Liver (tissue), 9 donors: ENCODE data around the gene BBS4. TPM values are rescaled to one million over a fixed set of nuclear protein-coding genes. Genes with fewer than 3 reads are reported as not detected.

Source experiments
- DNase-seq: peaks from one replicate; pipeline ENCODE4 v3.0.0-alpha.2; 2017; ENCODE audit warnings: low spot score
- H3K27ac ChIP-seq, 2 donors: one replicate each; pipeline ENCODE4 v1.7.0; 2013; ENCODE audit warnings: inconsistent platforms in 2 of 2, low read length in 2 of 2, control low read depth in 1 of 2, low read depth in 1 of 2, mild to moderate bottlenecking in 1 of 2
- H3K27me3 ChIP-seq, 4 donors: one replicate each; pipeline versions ENCODE4 v1.6.1 to v1.7.0; 2013; ENCODE audit warnings: low read length in 3 of 4, inconsistent platforms in 1 of 4, mild to moderate bottlenecking in 1 of 4, moderate library complexity in 1 of 4; ENCODE audit not compliant: control insufficient read depth in 4 of 4, insufficient read depth in 4 of 4
- H3K36me3 ChIP-seq, 4 donors: one replicate each; pipeline versions ENCODE4 v1.6.1 to v1.7.0; 2013; ENCODE audit warnings: low read length in 3 of 4, mild to moderate bottlenecking in 3 of 4, low read depth in 1 of 4, moderate library complexity in 1 of 4; ENCODE audit not compliant: control insufficient read depth in 4 of 4, insufficient read depth in 3 of 4
- H3K4me1 ChIP-seq, 4 donors: one replicate each; pipeline versions ENCODE4 v1.6.1 to v1.7.0; 2013; ENCODE audit warnings: low read length in 3 of 4, mild to moderate bottlenecking in 3 of 4, moderate library complexity in 1 of 4; ENCODE audit not compliant: control insufficient read depth in 4 of 4, insufficient read depth in 4 of 4
- H3K4me3 ChIP-seq, 3 donors: one replicate each; pipeline versions ENCODE4 v1.6.1 to v1.7.0; 2013; ENCODE audit warnings: low read length in 3 of 3, control low read depth in 1 of 3, low read depth in 1 of 3, mild to moderate bottlenecking in 1 of 3
- H3K9ac ChIP-seq, 2 donors: one replicate each; pipeline ENCODE4 v1.7.0; 2013; ENCODE audit warnings: low read length in 2 of 2, mild to moderate bottlenecking in 2 of 2, moderate library complexity in 2 of 2, control low read depth in 1 of 2, low read depth in 1 of 2
- H3K9me3 ChIP-seq, 4 donors: one replicate each; pipeline versions ENCODE4 v1.6.1 to v1.7.0; 2013; ENCODE audit warnings: low read length in 3 of 4; ENCODE audit not compliant: control insufficient read depth in 4 of 4
- CTCF ChIP-seq: fragments of 150-350 bp; IDR thresholded peaks from 2 replicates; pipeline ENCODE4 v1.5.1; 2017; ENCODE audit warnings: improper control_type of control experiment, low read depth, low read length; ENCODE audit not compliant: missing input control
- EGR1 ChIP-seq, 2 donors: IDR thresholded peaks; 2 replicates each; pipeline ENCODE4 v1.6.1; 2016 to 2018; ENCODE audit warnings: antibody characterized with exemption in 2 of 2, low read depth in 2 of 2
- FOXA1 ChIP-seq: IDR thresholded peaks from 2 replicates; pipeline ENCODE4 v1.6.1; 2016; ENCODE audit warnings: antibody characterized with exemption
- FOXA2 ChIP-seq: IDR thresholded peaks from 2 replicates; pipeline ENCODE4 v1.6.1; 2016; ENCODE audit warnings: antibody characterized with exemption
- GABPA ChIP-seq, 2 donors: IDR thresholded peaks in 1 of 2; conservative IDR thresholded peaks in 1 of 2; 2 replicates each; pipeline ENCODE4 v1.6.1; 2016; ENCODE audit warnings: antibody characterized with exemption in 2 of 2, mild to moderate bottlenecking in 1 of 2, moderate library complexity in 1 of 2
- HNF4A ChIP-seq, 2 donors: conservative IDR thresholded peaks; 2 replicates each; pipeline ENCODE4 v1.6.1; 2016; ENCODE audit warnings: antibody characterized with exemption in 2 of 2, mild to moderate bottlenecking in 2 of 2
- HNF4G ChIP-seq: IDR thresholded peaks from 2 replicates; pipeline ENCODE4 v1.6.1; 2016; ENCODE audit warnings: antibody characterized with exemption
- JUND ChIP-seq, 2 donors: IDR thresholded peaks; 2 replicates each; pipeline ENCODE4 v1.6.1; 2016; ENCODE audit warnings: antibody characterized with exemption in 2 of 2
- MAX ChIP-seq: IDR thresholded peaks from 2 replicates; pipeline ENCODE4 v1.6.1; 2016; ENCODE audit warnings: antibody characterized with exemption
- NR2F2 ChIP-seq: IDR thresholded peaks from 2 replicates; pipeline ENCODE4 v1.6.1; 2016; ENCODE audit warnings: antibody characterized with exemption
- RAD21 ChIP-seq, 2 donors: IDR thresholded peaks; 2 replicates each; pipeline ENCODE4 v1.6.1; 2016; ENCODE audit warnings: antibody characterized with exemption in 2 of 2, mild to moderate bottlenecking in 2 of 2
- REST ChIP-seq: IDR thresholded peaks from 2 replicates; pipeline ENCODE4 v1.6.1; 2016; ENCODE audit warnings: antibody characterized with exemption, mild to moderate bottlenecking
- RXRA ChIP-seq, 2 donors: IDR thresholded peaks; 2 replicates each; pipeline ENCODE4 v1.6.1; 2017 to 2018; ENCODE audit warnings: antibody characterized with exemption in 2 of 2, mild to moderate bottlenecking in 1 of 2
- SP1 ChIP-seq: IDR thresholded peaks from 2 replicates; pipeline ENCODE4 v1.6.1; 2018; ENCODE audit warnings: antibody characterized with exemption, mild to moderate bottlenecking
- TAF1 ChIP-seq: conservative IDR thresholded peaks from 2 replicates; pipeline ENCODE4 v1.6.1; 2016; ENCODE audit warnings: antibody characterized with exemption, mild to moderate bottlenecking
- YY1 ChIP-seq: IDR thresholded peaks from 2 replicates; pipeline ENCODE4 v1.6.1; 2016; ENCODE audit warnings: antibody characterized with exemption, mild to moderate bottlenecking
- ZBTB33 ChIP-seq: IDR thresholded peaks from 2 replicates; pipeline ENCODE4 v1.6.1; 2016; ENCODE audit warnings: antibody characterized with exemption
- WGBS: extraction: QIAGEN DNeasy Blood & Tissue Kit; methylation state at CpG from one replicate; pipeline ENCODE4 v1.1.7; 2013; 5-methylcytosine and 5-hydroxymethylcytosine counted together
- polyA plus RNA-seq, 2 donors: library from polyadenylated mRNA; stranded (reverse) in 1 of 2; unstranded in 1 of 2; fragments of 200-250 nt in 1 of 2; fragments of >200 nt in 1 of 2; fragmentation: Nextera tagmentation in 1 of 2; extraction: Ambion mirVana in 1 of 2; gene quantifications; one replicate each; pipeline versions ENCODE4 v1.2.1 to v1.2.3, GENCODE V29; 2013 to 2015
- total RNA-seq, 2 donors: library from RNA; depleted of rRNA; stranded (reverse); fragments of >200 nt; gene quantifications; one replicate each; pipeline ENCODE4 v1.2.3, GENCODE V29; 2014
- donor health status: healthy.
- donor health status: healthy.
- donor health status: healthy.
- donor health status: healthy.
- donor health status: healthy.

The BBS4 gene
- total and polyA plus RNA-seq, 4 donors = 4.8 to 16.0 (median 8.3) TPM

GRCh38 chr15:72766025-72766424, 80.0 kb downstream of the BBS4 start:
- TF ChIP-seq HNF4G (no peak), FOXA2 (no peak), NR2F2 (no peak), GABPA (IDR thresholded peaks at IDR 0.05 in 1 of 2, conservative IDR thresholded peaks at IDR 0.05 in 1 of 2) (no peak), EGR1 (IDR thresholded peaks at IDR 0.05; ENCODE audit: low read depth in 2 of 2) (no peak), JUND (IDR thresholded peaks at IDR 0.05) (no peak), SP1 (no peak), CTCF (no peak), ZBTB33 (no peak), REST (no peak), RXRA (IDR thresholded peaks at IDR 0.05) (no peak), RAD21 (IDR thresholded peaks at IDR 0.05) (no peak), HNF4A (conservative IDR thresholded peaks at IDR 0.05) (no peak), FOXA1 (no peak)
- Histone ChIP-seq H3K27ac (no peak overlapping the region), H3K9me3 (peaks cover 0 to 9% (median 1%) of the 10 kb centered on the region in 4 donors), H3K4me1 (no peaks in the 10 kb centered on the region), H3K9ac (no peak overlapping the region), H3K36me3 (peaks cover 3 to 42% (median 34%) of the 10 kb centered on the region in 4 donors), H3K4me3 (no peak overlapping the region), H3K27me3 (no peaks in the 10 kb centered on the region)
- WGBS = 98% methylated on average over 2 of the region's 2 CpGs
- DNase-seq = no peak

- TF ChIP-seq GABPA (IDR thresholded peaks at IDR 0.05 in 1 of 2, conservative IDR thresholded peaks at IDR 0.05 in 1 of 2) (no peak), EGR1 (IDR thresholded peaks at IDR 0.05; ENCODE audit: low read depth in 2 of 2) (no peak), REST (no peak), SP1 (no peak), FOXA2 (no peak), RAD21 (IDR thresholded peaks at IDR 0.05) (no peak), HNF4A (conservative IDR thresholded peaks at IDR 0.05) (no peak), MAX (no peak), JUND (IDR thresholded peaks at IDR 0.05) (no peak), RXRA (IDR thresholded peaks at IDR 0.05) (no peak), ZBTB33 (no peak), FOXA1 (no peak), TAF1 (no peak), HNF4G (no peak), YY1 (no peak)
- WGBS = 98% methylated on average over 2 of the region's 2 CpGs
- H3K9me3 ChIP-seq = peaks cover 0 to 9% (median 1%) of the 10 kb centered on the region in 4 donors
- DNase-seq = no peak
- no peak overlapping the region for H3K9ac ChIP-seq
- no peaks in the 10 kb centered on the region for H3K27me3 ChIP-seq
- H3K4me3 ChIP-seq = no peak overlapping the region
- H3K27ac ChIP-seq = no peak overlapping the region
- peaks cover 2 to 47% (median 37%) of the 10 kb centered on the region in 4 donors for H3K36me3 ChIP-seq
- H3K4me1 ChIP-seq = no peaks in the 10 kb centered on the region
Observed at GRCh38 chr15:72766780-72767179, 80.8 kb downstream of the BBS4 start.
